Gastroesophageal sphincter (tissue), 4 donors: Measurements from ENCODE around the gene FBLN1. TPM values are rescaled to one million over a fixed set of nuclear protein-coding genes. Genes with fewer than 3 reads are reported as not detected.
A peak's percentile ranks its signal among the peaks of the same experiment; 100 is the strongest.

Source experiments
- ATAC-seq: fragments of 150-250 bp; one replicate; pipeline ENCODE4 v1.9.1; 2016; ENCODE audit warnings: mild to moderate bottlenecking, moderate library complexity
- H3K27ac ChIP-seq, 4 donors: fragments of 200-600 bp; sonication (generic) in 3 of 4; 1 replicate in 3 of 4; 2 replicates in 1 of 4; pipeline ENCODE4 v1.5.1; 2016 to 2019
- H3K27me3 ChIP-seq: fragments of 200-600 bp; sonication (generic); one replicate; pipeline ENCODE4 v1.5.1; 2019
- H3K36me3 ChIP-seq, 2 donors: fragments of 200-600 bp; sonication (generic); one replicate each; pipeline ENCODE4 v1.5.1; 2019; ENCODE audit warnings: control low read depth in 1 of 2
- H3K4me1 ChIP-seq, 3 donors: fragments of 200-600 bp; sonication (generic); 1 replicate in 2 of 3; 2 replicates in 1 of 3; pipeline ENCODE4 v1.5.1; 2016 to 2019; ENCODE audit warnings: control low read depth in 2 of 3
- H3K4me3 ChIP-seq, 2 donors: fragments of 200-600 bp; sonication (generic); one replicate each; pipeline ENCODE4 v1.5.1; 2019; ENCODE audit warnings: mild to moderate bottlenecking in 1 of 2, moderate library complexity in 1 of 2
- H3K9me3 ChIP-seq, 3 donors: fragments of 200-600 bp; sonication (generic); one replicate each; pipeline ENCODE4 v1.5.1; 2017 to 2019; ENCODE audit warnings: control low read depth in 2 of 3
- CTCF ChIP-seq, 4 experiments: fragments of 200-600 bp in 2 of 4; fragments of 450-650 bp in 2 of 4; sonication (generic) in 1 of 4; IDR thresholded peaks; one replicate each; pipeline ENCODE4 v1.5.1; 2017 to 2019; ENCODE audit warnings: antibody characterized with exemption in 4 of 4, mild to moderate bottlenecking in 2 of 4, moderate library complexity in 2 of 4
- EP300 ChIP-seq: sonication (generic); formaldehyde crosslinking; IDR thresholded peaks from one replicate; pipeline ENCODE4 v1.6.1; 2017; ENCODE audit warnings: antibody characterized with exemption, mild to moderate bottlenecking
- POLR2A ChIP-seq, 2 donors: fragments of 450-650 bp; IDR thresholded peaks; one replicate each; pipeline ENCODE4 v1.6.1; 2017; ENCODE audit warnings: antibody characterized with exemption in 2 of 2, mild to moderate bottlenecking in 2 of 2, moderate library complexity in 1 of 2
- POLR2AphosphoS5 ChIP-seq: sonication (generic); formaldehyde crosslinking; IDR thresholded peaks from one replicate; pipeline ENCODE4 v1.6.1; 2017; ENCODE audit warnings: antibody characterized with exemption
- WGBS, 2 donors: methylation state at CpG; one replicate each; pipeline ENCODE4 v1.1.5; 2018; ENCODE audit warnings: low coverage in 1 of 2; 5-methylcytosine and 5-hydroxymethylcytosine counted together
- total RNA-seq, 4 donors: library from RNA; depleted of rRNA; stranded (reverse); fragments of >200 nt; gene quantifications; one replicate each; pipeline ENCODE4 v1.1.0, GENCODE V29; 2016

Gene FBLN1
- total RNA-seq, 4 donors from 2014 or later, result 241 to 597 (median 382) TPM

- Histone ChIP-seq H3K4me3 (peak overlapping the region in 1 of 2 donors; percentile 64), H3K36me3 (no peaks in the 10 kb centered on the region), H3K4me1 (peaks cover 0 to 95% (median 3%) of the 10 kb centered on the region in 3 donors), H3K9me3 (no peaks in the 10 kb centered on the region), H3K27ac (peak overlapping the region in 3 of 4 donors; percentile 41 to 77 (median 76)), H3K27me3 (peaks cover 43% of the 10 kb centered on the region)
- WGBS, 2 donors, result 81 to 90% methylated on average over 3 to 4 of the region's 4 CpGs
- TF ChIP-seq POLR2AphosphoS5 (no peak), POLR2A (IDR thresholded peaks at IDR 0.05) (no peak), CTCF (IDR thresholded peaks at IDR 0.05) (no peak), EP300 (no peak)
- ATAC-seq, result no peak
These were observed 6.1 kb downstream of the FBLN1 start for GRCh38 chr22:45508814-45509213.

GRCh38 chr22:45510376-45511232, 7.9 kb downstream of the FBLN1 start:
- ATAC-seq, result no peak
- Histone ChIP-seq H3K27ac (peak overlapping the region in 3 of 4 donors; percentile 37 to 77 (median 76)), H3K27me3 (peaks cover 34% of the 10 kb centered on the region), H3K9me3 (no peaks in the 10 kb centered on the region), H3K4me1 (peaks cover 0 to 95% (median 0%) of the 10 kb centered on the region in 3 donors), H3K4me3 (no peak overlapping the region), H3K36me3 (no peaks in the 10 kb centered on the region)
- 68 to 81% methylated on average over 3 to 8 of the region's 14 CpGs for WGBS, 2 donors
- TF ChIP-seq POLR2A (IDR thresholded peaks at IDR 0.05) (no peak), CTCF (IDR thresholded peaks at IDR 0.05) (no peak), EP300 (no peak), POLR2AphosphoS5 (no peak)

- TF ChIP-seq POLR2AphosphoS5, result peak; percentile 48
- TF ChIP-seq EP300, result no peak
- no peak for TF ChIP-seq POLR2A (IDR thresholded peaks at IDR 0.05)
- Histone ChIP-seq H3K4me1 (peaks cover 0 to 96% (median 4%) of the 10 kb centered on the region in 3 donors), H3K27ac (peak overlapping the region in 3 of 4 donors; percentile 65 to 77 (median 76)), H3K27me3 (peaks cover 37% of the 10 kb centered on the region), H3K9me3 (no peaks in the 10 kb centered on the region), H3K4me3 (no peak overlapping the region), H3K36me3 (no peaks in the 10 kb centered on the region)
- peak; percentile 91 for ATAC-seq
- 22 to 67% methylated on average over 3 to 6 of the region's 8 CpGs for WGBS, 2 donors
These were observed 9.2 kb downstream of the FBLN1 start for GRCh38 chr22:45511847-45512261.

- Histone ChIP-seq H3K9me3 (no peaks in the 10 kb centered on the region), H3K27me3 (peaks cover 37% of the 10 kb centered on the region), H3K36me3 (no peaks in the 10 kb centered on the region), H3K27ac (peak overlapping the region in 3 of 4 donors; percentile 65 to 77 (median 76)), H3K4me3 (no peak overlapping the region), H3K4me1 (peaks cover 0 to 96% (median 4%) of the 10 kb centered on the region in 3 donors)
- no peak for TF ChIP-seq CTCF (IDR thresholded peaks at IDR 0.05)
- no peak for TF ChIP-seq POLR2AphosphoS5
- no peak for TF ChIP-seq EP300
- TF ChIP-seq POLR2A (IDR thresholded peaks at IDR 0.05), result no peak
- ATAC-seq, result no peak
- 58 to 78% methylated on average over 3 to 5 of the region's 8 CpGs for WGBS, 2 donors
These were observed 9.7 kb downstream of the FBLN1 start for GRCh38 chr22:45512363-45512762.

- WGBS, 2 donors, result 100% methylated on average over 1 of the region's 9 CpGs; no CpG with 5 or more reads in 1 of the 2 donors
- Histone ChIP-seq H3K27me3 (peaks cover 23% of the 10 kb centered on the region), H3K9me3 (no peaks in the 10 kb centered on the region), H3K4me3 (no peak overlapping the region), H3K27ac (peak overlapping the region in 3 of 4 donors; percentile 54 to 77 (median 68)), H3K36me3 (peaks cover 0 to 10% of the 10 kb centered on the region in 2 donors), H3K4me1 (peaks cover 0 to 78% (median 4%) of the 10 kb centered on the region in 3 donors)
- no peak for ATAC-seq
- TF ChIP-seq POLR2AphosphoS5 (peak; percentile 43), EP300 (no peak), CTCF (IDR thresholded peaks at IDR 0.05) (no peak)
These were observed 13.0 kb downstream of the FBLN1 start for GRCh38 chr22:45515676-45516075.
